HG02610 (cell line): ENCODE measurements around the gene PCDHGA5.
"Not testable (repeated sequence)": the region's sequence is repeated elsewhere in the genome, so short reads cannot be mapped to it uniquely, and the experiment has no call there.

Experiments
- ATAC-seq: cut with Tn5 transposase; IDR thresholded peaks from one replicate; pipeline ENCODE4 v1.9.1; 2021; ENCODE audit warnings: mild to moderate bottlenecking, moderate library complexity; ENCODE audit not compliant: unreplicated experiment

Gene PCDHGA5

GRCh38 chr5:141383345-141383744 is 19.4 kb downstream of the PCDHGA5 start:
- no peak for ATAC-seq

DNA sequence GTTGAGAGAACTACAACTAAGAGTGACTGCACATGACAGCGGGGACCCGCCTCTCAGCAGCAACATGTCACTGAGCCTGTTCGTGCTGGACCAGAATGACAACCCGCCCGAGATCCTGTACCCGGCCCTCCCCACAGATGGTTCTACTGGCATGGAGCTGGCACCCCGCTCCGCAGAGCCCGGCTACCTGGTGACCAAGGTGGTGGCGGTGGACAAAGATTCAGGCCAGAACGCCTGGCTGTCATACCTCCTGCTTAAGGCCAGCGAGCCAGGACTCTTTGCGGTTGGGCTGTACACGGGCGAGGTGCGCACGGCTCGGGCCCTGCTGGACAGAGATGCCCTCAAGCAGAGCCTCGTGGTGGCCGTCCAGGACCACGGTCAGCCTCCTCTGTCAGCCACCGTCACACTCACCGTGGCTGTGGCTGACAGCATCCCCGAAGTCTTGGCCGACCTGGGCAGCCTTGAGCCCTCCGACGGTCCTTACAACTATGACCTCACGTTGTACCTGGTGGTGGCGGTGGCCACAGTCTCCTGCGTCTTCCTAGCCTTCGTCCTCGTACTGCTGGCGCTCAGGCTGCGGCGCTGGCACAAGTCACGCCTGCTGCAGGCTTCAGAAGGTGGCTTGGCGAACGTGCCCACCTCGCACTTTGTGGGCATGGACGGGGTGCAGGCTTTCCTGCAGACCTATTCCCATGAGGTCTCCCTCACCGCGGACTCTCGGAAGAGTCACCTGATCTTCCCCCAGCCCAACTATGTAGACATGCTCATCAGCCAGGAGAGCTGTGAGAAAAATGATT is 20.7 kb downstream of the PCDHGA5 start:
- no peak for ATAC-seq

GRCh38 chr5:141387557-141388311 is 23.8 kb downstream of the PCDHGA5 start, which contains the start of gene PCDHGB4:
Gene PCDHGB4, plus strand, starts transcription at chr5:141387698. Its CDS starts 187 bp downstream, at chr5:141387885.
- not testable (repeated sequence) for ATAC-seq

DNA sequence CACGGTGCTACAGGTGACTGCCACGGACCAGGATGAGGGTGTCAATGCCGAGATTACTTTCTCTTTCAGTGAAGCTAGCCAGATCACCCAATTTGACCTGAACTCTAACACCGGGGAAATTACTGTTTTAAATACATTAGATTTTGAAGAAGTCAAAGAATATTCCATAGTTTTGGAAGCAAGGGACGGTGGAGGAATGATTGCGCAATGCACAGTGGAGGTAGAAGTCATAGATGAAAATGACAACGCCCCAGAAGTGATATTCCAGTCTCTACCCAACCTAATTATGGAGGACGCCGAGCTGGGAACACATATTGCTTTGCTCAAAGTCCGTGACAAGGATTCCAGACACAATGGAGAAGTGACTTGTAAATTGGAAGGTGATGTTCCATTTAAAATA is 24.7 kb downstream of the PCDHGA5 start:
- no peak for ATAC-seq

DNA sequence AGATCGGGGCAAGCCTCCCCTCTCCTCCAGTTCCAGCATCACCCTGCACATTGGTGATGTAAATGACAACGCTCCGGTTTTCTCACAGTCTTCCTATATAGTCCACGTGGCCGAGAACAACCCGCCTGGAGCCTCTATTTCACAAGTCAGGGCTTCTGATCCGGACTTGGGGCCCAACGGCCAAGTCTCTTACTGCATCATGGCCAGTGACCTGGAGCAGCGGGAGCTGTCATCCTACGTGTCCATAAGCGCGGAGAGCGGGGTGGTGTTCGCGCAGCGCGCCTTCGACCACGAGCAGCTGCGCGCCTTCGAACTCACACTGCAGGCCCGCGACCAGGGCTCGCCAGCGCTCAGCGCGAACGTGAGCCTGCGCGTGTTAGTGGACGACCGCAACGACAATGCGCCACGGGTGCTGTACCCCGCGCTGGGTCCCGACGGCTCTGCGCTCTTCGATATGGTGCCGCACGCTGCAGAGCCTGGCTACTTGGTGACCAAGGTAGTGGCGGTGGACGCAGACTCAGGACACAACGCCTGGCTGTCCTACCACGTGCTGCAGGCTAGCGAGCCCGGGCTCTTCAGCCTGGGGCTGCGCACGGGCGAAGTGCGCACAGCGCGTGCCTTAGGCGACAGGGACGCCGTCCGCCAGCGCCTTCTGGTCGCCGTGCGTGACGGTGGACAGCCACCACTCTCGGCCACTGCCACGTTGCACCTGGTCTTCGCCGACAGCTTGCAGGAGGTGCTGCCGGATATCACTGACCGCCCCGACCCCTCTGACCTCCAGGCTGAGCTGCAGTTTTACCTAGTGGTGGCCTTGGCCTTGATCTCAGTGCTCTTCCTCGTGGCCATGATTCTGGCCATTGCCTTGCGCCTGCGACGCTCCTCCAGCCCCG is 25.4 kb downstream of the PCDHGA5 start:
- ATAC-seq, result no peak

DNA sequence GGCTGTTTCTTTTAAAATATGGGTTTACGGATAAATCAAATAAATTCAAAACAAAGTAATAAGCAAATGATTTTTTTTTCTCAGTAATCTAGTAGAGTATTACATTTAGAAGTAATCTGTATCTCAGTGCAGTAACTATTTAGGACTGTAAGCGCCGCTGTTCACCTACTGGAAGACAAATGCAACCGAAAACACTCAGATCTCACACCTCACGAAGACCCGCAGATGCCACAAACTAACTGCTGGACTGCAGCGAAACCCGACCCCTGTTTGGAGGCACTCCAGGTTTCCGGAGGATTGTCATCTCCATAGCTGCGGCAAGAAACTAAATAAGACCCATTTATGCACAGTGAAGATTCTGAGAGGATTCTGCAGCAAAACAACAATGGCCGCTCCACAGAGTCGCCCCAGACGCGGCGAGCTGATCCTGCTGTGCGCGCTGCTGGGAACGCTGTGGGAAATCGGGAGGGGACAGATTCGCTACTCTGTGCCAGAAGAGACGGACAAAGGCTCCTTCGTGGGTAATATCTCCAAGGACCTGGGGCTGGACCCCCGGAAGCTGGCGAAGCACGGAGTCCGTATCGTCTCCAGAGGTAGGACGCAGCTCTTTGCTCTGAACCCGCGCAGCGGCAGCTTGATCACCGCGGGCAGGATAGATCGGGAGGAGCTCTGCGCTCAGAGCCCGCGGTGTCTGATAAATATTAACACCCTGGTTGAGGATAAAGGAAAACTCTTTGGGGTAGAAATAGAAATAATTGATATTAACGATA is 28.7 kb downstream of the PCDHGA5 start, which contains the start of gene PCDHGA8:
Gene PCDHGA8 (plus strand): TSS at position 205 of the 770 bp plus-strand sequence. CDS start 181 bp downstream, at position 386.
- ATAC-seq, result no peak

DNA sequence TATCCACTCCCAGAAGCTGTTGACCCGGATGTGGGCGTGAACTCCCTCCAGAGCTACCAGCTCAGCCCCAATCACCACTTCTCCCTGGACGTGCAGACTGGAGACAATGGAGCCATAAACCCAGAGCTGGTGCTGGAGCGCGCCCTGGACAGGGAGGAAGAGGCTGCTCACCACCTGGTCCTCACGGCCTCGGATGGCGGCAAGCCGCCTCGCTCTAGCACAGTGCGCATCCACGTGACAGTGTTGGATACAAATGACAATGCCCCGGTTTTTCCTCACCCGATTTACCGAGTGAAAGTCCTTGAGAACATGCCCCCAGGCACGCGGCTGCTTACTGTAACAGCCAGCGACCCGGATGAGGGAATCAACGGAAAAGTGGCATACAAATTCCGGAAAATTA is 29.3 kb downstream of the PCDHGA5 start:
- no peak for ATAC-seq

DNA sequence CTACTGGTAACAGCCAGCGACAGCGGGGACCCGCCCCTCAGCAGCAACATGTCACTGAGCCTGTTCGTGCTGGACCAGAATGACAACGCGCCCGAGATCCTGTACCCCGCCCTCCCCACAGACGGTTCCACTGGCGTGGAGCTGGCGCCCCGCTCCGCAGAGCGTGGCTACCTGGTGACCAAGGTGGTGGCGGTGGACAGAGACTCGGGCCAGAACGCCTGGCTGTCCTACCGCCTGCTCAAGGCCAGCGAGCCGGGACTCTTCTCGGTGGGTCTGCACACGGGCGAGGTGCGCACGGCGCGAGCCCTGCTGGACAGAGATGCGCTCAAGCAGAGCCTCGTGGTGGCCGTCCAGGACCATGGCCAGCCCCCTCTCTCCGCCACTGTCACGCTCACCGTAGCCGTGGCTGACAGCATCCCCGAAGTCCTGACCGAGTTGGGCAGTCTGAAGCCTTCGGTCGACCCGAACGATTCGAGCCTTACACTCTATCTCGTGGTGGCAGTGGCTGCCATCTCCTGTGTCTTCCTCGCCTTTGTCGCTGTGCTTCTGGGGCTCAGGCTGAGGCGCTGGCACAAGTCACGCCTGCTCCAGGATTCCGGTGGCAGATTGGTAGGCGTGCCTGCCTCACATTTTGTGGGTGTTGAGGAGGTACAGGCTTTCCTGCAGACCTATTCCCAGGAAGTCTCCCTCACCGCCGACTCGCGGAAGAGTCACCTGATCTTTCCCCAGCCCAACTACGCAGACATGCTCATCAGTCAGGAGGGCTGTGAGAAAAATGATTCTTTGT is 30.6 kb downstream of the PCDHGA5 start:
- not testable (repeated sequence) for ATAC-seq

- peak; percentile 95 for ATAC-seq
Observed at GRCh38 chr5:141397756-141398551, 34.0 kb downstream of the PCDHGA5 start, which contains the start of gene PCDHGB5. Gene PCDHGB5, plus strand, starts transcription at chr5:141397947. Its CDS starts 181 bp downstream, at chr5:141398128.

- ATAC-seq, result no peak
Observed at GRCh38 chr5:141398608-141399007, 34.6 kb downstream of the PCDHGA5 start.

DNA sequence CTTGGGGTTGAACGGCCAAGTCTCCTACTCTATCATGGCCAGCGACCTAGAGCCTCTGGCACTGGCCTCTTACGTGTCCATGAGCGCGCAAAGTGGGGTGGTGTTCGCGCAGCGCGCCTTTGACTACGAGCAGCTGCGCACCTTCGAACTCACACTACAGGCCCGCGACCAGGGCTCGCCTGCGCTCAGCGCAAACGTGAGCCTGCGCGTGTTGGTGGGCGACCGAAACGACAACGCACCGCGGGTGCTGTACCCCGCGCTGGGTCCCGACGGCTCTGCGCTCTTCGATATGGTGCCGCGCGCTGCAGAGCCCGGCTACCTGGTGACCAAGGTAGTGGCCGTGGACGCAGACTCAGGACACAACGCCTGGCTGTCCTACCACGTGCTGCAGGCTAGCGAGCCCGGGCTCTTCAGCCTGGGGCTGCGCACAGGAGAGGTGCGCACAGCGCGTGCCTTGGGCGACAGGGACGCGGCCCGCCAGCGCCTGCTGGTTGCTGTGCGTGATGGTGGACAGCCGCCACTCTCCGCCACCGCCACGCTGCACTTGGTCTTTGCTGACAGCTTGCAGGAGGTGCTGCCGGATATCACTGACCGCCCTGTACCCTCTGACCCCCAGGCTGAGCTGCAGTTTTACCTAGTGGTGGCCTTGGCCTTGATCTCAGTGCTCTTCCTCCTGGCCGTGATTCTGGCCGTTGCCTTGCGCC is 35.7 kb downstream of the PCDHGA5 start:
- no peak for ATAC-seq

GRCh38 chr5:141402553-141403243 is 38.7 kb downstream of the PCDHGA5 start, which contains the start of gene PCDHGA9:
Gene PCDHGA9, plus strand, starts transcription at chr5:141402778. Its CDS starts 175 bp downstream, at chr5:141402953.
- no peak for ATAC-seq

DNA sequence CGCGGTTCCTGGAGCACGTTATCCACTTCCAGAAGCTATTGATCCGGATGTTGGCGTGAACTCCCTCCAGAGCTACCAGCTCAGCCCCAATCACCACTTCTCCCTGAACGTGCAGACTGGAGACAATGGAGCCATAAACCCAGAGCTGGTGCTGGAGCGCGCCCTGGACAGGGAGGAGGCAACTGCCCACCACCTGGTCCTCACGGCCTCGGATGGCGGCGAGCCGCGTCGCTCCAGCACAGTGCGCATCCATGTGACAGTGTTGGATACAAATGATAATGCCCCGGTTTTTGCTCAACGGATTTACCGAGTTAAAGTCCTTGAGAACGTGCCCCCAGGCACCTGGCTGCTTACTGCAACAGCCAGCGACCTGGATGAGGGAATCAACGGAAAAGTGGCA is 39.4 kb downstream of the PCDHGA5 start:
- no peak for ATAC-seq

DNA sequence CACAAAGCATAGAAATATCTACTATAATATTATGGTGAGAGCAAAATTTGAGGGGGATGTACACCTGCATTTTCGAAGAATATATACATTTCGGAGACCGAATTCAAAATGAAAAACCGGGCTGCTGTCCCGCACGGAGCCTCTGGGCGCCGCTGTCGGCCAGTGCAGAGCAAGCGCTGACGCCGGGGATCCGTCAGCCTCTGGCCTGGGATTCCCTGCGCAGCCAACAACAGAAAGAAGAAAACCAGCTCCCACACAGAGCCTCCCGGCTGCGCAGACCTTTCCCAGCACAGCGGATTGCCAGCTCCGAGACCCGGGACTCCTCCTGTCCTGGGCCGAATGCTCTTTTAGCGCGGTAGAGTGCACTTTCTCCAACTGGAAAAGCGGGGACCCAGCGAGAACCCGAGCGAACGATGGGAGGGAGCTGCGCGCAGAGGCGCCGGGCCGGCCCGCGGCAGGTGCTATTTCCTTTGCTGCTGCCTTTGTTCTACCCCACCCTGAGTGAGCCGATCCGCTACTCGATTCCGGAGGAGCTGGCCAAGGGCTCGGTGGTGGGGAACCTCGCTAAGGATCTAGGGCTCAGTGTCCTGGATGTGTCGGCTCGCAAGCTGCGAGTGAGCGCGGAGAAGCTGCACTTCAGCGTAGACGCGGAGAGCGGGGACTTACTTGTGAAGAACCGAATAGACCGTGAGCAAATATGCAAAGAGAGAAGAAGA is 44.0 kb downstream of the PCDHGA5 start, which contains the start of gene PCDHGB6:
Gene PCDHGB6 (plus strand): TSS at position 232 of the 716 bp plus-strand sequence. CDS start 182 bp downstream, at position 414.
- ATAC-seq, result not testable (repeated sequence)

DNA sequence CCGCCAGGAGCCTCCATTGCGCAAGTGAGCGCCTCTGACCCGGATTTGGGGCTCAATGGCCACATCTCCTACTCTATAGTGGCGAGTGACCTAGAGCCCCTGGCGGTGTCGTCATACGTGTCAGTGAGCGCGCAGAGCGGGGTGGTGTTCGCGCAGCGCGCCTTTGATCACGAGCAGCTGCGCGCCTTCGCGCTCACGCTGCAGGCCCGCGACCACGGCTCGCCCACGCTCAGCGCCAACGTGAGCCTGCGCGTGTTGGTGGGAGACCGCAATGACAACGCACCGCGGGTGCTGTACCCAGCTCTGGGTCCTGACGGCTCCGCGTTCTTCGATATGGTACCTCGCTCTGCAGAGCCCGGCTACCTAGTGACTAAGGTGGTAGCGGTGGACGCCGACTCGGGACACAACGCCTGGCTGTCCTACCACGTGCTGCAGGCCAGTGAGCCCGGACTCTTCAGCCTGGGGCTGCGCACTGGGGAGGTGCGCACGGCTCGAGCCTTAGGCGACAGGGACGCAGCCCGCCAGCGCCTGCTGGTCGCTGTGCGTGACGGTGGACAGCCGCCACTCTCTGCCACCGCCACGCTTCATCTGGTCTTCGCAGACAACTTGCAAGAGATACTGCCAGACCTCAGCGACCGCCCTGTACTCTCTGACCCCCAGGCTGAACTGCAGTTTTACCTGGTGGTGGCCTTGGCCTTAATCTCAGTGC is 45.8 kb downstream of the PCDHGA5 start:
- no peak for ATAC-seq

GRCh38 chr5:141411575-141411974 is 47.6 kb downstream of the PCDHGA5 start:
- ATAC-seq, result no peak
